Endodermal cell (in vitro differentiated cells): ENCODE results near the gene UQCRC2. TPM values are rescaled to one million over a fixed set of nuclear protein-coding genes. Genes with fewer than 3 reads are reported as not detected.
"Not testable (repeated sequence)": the region's sequence is repeated elsewhere in the genome, so short reads cannot be mapped to it uniquely, and the experiment has no call there.

ENCODE experiments used
- DNase-seq: peaks from one replicate; pipeline ENCODE4 v3.0.0-alpha.2; 2017
- H3K27ac ChIP-seq: 2 replicates; pipeline ENCODE4 v1.5.1; 2013; ENCODE audit warnings: mild to moderate bottlenecking, low read depth, low read length, moderate library complexity
- H3K27me3 ChIP-seq: 2 replicates; pipeline ENCODE4 v1.6.1; 2013; ENCODE audit warnings: mild to moderate bottlenecking, low read length, moderate library complexity; ENCODE audit not compliant: insufficient read depth, control insufficient read depth, poor library complexity, severe bottlenecking
- H3K36me3 ChIP-seq: 2 replicates; pipeline ENCODE4 v1.7.0; 2013; ENCODE audit warnings: mild to moderate bottlenecking, low read length, moderate library complexity; ENCODE audit not compliant: control insufficient read depth, insufficient read depth
- H3K4me1 ChIP-seq: one replicate; pipeline ENCODE4 v1.7.0; 2013; ENCODE audit warnings: low read length; ENCODE audit not compliant: control insufficient read depth, insufficient read depth
- H3K4me3 ChIP-seq: 2 replicates; pipeline ENCODE4 v1.5.1; 2013; ENCODE audit warnings: mild to moderate bottlenecking, low read length, moderate library complexity
- H3K9ac ChIP-seq: 2 replicates; pipeline ENCODE4 v1.6.1; 2013; ENCODE audit warnings: mild to moderate bottlenecking, low read length, moderate library complexity; ENCODE audit not compliant: poor library complexity, severe bottlenecking; ENCODE audit errors: extremely low read depth
- H3K9me3 ChIP-seq: 2 replicates; pipeline ENCODE4 v1.6.1; 2013; ENCODE audit warnings: mild to moderate bottlenecking, low read length, moderate library complexity; ENCODE audit not compliant: control insufficient read depth
- H3K27ac Mint-ChIP-seq: 2 replicates; pipeline ENCODE4 v1.8.0; 2020; ENCODE audit warnings: mixed read lengths
- H3K27me3 Mint-ChIP-seq: 2 replicates; pipeline ENCODE4 v1.8.0; 2021; ENCODE audit warnings: mild to moderate bottlenecking, mixed read lengths; ENCODE audit not compliant: insufficient read depth
- H3K36me3 Mint-ChIP-seq: 2 replicates; pipeline ENCODE4 v1.8.0; 2020; ENCODE audit warnings: low read depth, mixed read lengths
- H3K4me1 Mint-ChIP-seq: 2 replicates; pipeline ENCODE4 v1.8.0; 2020; ENCODE audit warnings: mixed read lengths
- H3K4me3 Mint-ChIP-seq: 2 replicates; pipeline ENCODE4 v1.8.0; 2020; ENCODE audit warnings: mild to moderate bottlenecking, moderate library complexity, mixed read lengths
- H3K9me3 Mint-ChIP-seq: 2 replicates; pipeline ENCODE4 v1.8.0; 2020; ENCODE audit warnings: mild to moderate bottlenecking, mixed read lengths
- WGBS, 2 experiments: methylation state at CpG; one replicate each; pipeline versions ENCODE4 v1.1.5 to v1.1.7; 2013; ENCODE audit warnings: missing lambda C conversion rate in 2 of 2, mixed read lengths in 1 of 2; ENCODE audit not compliant: insufficient coverage in 1 of 2, insufficient read length in 1 of 2; 5-methylcytosine and 5-hydroxymethylcytosine counted together
- total RNA-seq, 2 donors: library from RNA; stranded (reverse); fragmentation: NEBNext Ultra II Directional in 1 of 2; extraction: Animal tissue kit (Norgen Biotek cat#: 25700) in 1 of 2; gene quantifications; 2 replicates in 1 of 2; 3 replicates in 1 of 2; pipeline ENCODE4 v1.2.1, GENCODE V29; 2021
- TF ChIP-seq, protein P1 (sequence below): fragments of 200-600 bp; sonication (generic); conservative IDR thresholded peaks from 2 replicates; pipeline ENCODE4 v1.5.0; 2021; ENCODE audit warnings: antibody characterized with exemption, mild to moderate bottlenecking

The UQCRC2 gene
- total RNA-seq, 2 donors from 2014 or later, result 167 to 172 TPM

DNA sequence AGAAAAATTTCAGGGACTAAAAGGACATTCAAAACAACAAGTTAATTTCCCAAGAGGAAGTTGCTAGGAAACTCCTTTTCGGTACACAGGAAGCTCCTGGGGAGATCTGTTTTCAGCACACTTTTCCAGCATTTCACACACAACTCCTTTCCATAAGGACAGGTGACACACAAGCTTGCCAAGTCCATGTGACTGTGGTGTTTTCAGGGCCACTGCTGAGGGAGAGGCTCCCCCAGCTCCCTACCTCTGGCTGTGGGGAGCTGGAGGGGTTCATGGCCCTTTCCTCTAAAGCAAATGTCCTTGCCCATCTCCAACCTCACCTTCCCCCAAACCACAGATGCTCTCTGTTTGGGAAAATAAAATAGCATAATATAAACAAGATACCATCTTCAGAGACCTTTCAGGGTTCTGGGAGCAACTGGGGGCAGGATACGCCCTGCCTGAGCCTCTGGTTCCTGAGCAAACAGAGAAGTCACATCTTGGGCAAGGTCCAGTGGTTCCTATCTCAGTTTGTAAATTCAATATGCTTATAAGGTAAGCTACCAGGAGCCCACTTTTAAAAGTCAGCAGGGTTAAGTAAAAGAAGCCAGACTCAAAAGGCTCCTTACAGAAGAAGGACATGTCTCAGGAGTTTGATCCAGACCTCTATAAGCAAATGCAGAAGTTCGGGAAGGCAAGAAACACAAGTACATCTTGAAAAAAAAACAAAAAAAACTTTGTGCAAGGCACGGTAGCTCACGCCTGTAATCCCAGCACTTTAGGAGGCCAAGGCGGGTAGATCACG lies 44.7 kb downstream of the UQCRC2 start:
- Mint-ChIP-seq H3K27ac (no peak overlapping the region), H3K9me3 (no peaks in the 10 kb centered on the region), H3K4me1 (no peaks in the 10 kb centered on the region), H3K27me3 (peaks cover 2% of the 10 kb centered on the region), H3K36me3 (no peaks in the 10 kb centered on the region), H3K4me3 (no peak overlapping the region)
- 93% methylated on average over 7 of the region's 7 CpGs for WGBS, 2 experiments
- H3K9me3 ChIP-seq, result no peaks in the 10 kb centered on the region
- no peak overlapping the region for H3K4me3 ChIP-seq
- no peak overlapping the region for H3K27ac ChIP-seq
- DNase-seq, result no peak
- no peaks in the 10 kb centered on the region for H3K27me3 ChIP-seq
- H3K36me3 ChIP-seq, result no peaks in the 10 kb centered on the region
- no peak overlapping the region for H3K9ac ChIP-seq
- H3K4me1 ChIP-seq, result no peaks in the 10 kb centered on the region
- TF ChIP-seq, protein P1, sequence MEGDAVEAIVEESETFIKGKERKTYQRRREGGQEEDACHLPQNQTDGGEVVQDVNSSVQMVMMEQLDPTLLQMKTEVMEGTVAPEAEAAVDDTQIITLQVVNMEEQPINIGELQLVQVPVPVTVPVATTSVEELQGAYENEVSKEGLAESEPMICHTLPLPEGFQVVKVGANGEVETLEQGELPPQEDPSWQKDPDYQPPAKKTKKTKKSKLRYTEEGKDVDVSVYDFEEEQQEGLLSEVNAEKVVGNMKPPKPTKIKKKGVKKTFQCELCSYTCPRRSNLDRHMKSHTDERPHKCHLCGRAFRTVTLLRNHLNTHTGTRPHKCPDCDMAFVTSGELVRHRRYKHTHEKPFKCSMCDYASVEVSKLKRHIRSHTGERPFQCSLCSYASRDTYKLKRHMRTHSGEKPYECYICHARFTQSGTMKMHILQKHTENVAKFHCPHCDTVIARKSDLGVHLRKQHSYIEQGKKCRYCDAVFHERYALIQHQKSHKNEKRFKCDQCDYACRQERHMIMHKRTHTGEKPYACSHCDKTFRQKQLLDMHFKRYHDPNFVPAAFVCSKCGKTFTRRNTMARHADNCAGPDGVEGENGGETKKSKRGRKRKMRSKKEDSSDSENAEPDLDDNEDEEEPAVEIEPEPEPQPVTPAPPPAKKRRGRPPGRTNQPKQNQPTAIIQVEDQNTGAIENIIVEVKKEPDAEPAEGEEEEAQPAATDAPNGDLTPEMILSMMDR, result no peak

GRCh38 chr16:22001591-22001990 lies 48.4 kb downstream of the UQCRC2 start:
- Mint-ChIP-seq H3K27ac (no peak overlapping the region), H3K27me3 (peaks cover 32% of the 10 kb centered on the region), H3K4me1 (no peaks in the 10 kb centered on the region), H3K4me3 (no peak overlapping the region), H3K9me3 (no peaks in the 10 kb centered on the region), H3K36me3 (no peaks in the 10 kb centered on the region)
- TF ChIP-seq, protein P1, result no peak
- Histone ChIP-seq H3K27ac (no peak overlapping the region), H3K9me3 (no peaks in the 10 kb centered on the region), H3K27me3 (peaks cover 24% of the 10 kb centered on the region), H3K4me3 (no peak overlapping the region), H3K36me3 (no peaks in the 10 kb centered on the region), H3K9ac (no peak overlapping the region), H3K4me1 (no peaks in the 10 kb centered on the region)
- WGBS, 2 experiments, result 82 to 88% methylated on average over 1 of the region's 1 CpG
- DNase-seq, result no peak

- H3K27me3 ChIP-seq, result peaks cover 28% of the 10 kb centered on the region
- H3K9me3 Mint-ChIP-seq, DNase-seq, H3K36me3 Mint-ChIP-seq, H3K4me1 ChIP-seq, H3K4me3 ChIP-seq, H3K9ac ChIP-seq, H3K27ac ChIP-seq, H3K36me3 ChIP-seq, H3K27ac Mint-ChIP-seq, H3K9me3 ChIP-seq, H3K4me3 Mint-ChIP-seq, H3K4me1 Mint-ChIP-seq: not testable (repeated sequence)
- WGBS, 2 experiments, result 80 to 93% methylated on average over 1 of the region's 1 CpG
- peaks cover 37% of the 10 kb centered on the region for H3K27me3 Mint-ChIP-seq
Observed at GRCh38 chr16:22002047-22002446, 48.9 kb downstream of the UQCRC2 start.
